Hematopoietic multipotent progenitor cell treated with erythropoietin and hydrocortisone succinate and interleukin-3 and kit ligand, for 4 days (in vitro differentiated cells): ENCODE measurements around the gene PRKCD.

ENCODE experiments used
- DNase-seq: peaks from one replicate; pipeline ENCODE4 v3.0.0-alpha.2; 2015

The PRKCD gene

DNA sequence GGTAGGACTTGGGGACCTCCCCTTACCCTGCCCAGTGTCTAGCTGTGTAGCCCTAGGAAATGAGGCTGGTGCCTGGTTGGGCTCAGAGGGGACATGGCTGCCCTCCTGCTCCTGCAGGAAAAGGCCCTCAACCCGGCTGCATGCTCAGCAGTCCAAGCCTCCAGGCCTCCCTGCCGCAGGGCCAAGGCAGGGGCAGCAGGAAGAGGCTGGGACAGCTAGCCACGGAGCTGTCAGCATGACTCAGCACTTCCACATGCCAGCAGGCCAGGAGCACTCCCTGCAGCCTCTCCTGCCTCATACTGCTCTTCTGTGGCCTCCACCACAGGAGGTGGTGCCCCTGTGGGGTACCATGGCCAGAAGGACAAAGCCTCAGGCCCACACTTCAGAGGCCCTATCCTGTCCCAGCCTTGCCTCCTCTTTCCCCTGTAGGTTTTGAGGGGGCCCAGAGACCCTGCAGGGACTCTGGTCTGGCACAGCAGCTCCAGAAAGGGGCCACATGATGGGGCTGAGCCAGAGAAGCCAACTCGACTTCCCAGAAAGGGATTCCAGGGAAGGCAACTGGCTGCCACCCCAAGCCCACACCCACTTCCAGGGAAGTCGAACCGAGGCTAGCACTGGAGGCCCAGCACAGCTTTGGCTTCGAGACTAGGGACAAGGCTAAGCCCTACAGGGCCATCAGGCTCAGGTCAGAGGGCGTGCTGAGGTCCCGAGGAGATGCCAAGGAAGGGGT is 75.3 kb downstream of the PRKCD start:
- peak; percentile 90 for DNase-seq

DNA sequence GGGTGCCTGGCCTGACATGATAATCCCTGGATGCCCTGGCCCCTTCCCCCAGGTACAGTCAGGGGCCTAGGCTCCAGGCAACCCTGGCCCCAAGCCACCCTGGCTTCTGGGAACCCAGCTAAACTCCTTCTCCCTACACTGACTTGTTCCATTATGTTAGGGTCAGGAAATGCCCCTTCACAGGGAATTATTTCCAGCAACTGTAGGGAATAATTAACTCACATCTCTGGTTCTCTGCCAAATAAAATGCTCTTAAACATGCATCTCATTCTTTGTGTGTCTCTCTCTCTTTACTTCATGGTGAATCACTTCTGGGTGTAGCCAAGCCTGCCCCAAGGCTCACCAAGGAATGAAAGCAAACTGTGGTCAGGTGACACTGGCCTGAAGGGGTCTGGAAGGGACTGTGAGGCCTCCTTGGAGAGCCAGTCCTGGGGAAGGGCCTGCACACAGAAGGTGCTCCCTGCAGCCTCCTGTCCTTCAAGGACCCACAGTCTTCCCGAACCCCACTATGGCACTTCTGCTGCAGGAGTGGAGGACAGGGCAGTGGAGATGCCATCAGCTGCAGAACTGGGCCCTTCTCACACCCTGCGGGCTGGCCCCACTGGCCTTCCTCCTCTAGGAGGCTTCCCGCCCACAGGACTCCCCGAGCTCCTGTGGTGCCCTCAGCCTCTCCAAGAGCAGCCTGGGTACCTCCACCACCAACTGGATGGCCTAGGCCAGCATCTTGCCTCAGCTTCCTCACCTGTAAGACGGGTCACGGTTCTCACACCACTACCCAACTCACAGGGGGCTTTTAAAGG is 77.2 kb downstream of the PRKCD start:
- DNase-seq = no peak

- no peak for DNase-seq
Observed at GRCh38 chr3:53238886-53239285, 77.9 kb downstream of the PRKCD start.

DNA sequence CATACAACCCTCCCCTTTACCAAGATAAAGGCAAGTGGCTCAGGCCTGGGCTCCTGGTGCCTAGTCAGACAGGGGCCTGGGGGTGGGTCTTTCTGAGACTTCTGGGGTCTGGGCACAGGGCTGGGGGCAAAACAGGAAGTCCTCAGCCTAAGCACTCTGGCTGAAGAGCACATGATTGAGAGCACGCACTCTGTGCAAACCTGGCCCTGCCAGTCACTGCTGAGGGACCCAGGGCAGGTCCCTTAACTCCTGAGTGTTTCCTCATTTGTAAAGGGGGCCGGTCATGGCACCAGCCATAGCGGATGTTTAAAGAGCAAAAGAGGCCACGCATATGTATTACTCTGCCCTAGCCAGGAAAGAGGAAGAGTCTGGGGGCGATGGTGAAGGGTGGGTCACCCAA is 78.8 kb downstream of the PRKCD start:
- DNase-seq = no peak

DNA sequence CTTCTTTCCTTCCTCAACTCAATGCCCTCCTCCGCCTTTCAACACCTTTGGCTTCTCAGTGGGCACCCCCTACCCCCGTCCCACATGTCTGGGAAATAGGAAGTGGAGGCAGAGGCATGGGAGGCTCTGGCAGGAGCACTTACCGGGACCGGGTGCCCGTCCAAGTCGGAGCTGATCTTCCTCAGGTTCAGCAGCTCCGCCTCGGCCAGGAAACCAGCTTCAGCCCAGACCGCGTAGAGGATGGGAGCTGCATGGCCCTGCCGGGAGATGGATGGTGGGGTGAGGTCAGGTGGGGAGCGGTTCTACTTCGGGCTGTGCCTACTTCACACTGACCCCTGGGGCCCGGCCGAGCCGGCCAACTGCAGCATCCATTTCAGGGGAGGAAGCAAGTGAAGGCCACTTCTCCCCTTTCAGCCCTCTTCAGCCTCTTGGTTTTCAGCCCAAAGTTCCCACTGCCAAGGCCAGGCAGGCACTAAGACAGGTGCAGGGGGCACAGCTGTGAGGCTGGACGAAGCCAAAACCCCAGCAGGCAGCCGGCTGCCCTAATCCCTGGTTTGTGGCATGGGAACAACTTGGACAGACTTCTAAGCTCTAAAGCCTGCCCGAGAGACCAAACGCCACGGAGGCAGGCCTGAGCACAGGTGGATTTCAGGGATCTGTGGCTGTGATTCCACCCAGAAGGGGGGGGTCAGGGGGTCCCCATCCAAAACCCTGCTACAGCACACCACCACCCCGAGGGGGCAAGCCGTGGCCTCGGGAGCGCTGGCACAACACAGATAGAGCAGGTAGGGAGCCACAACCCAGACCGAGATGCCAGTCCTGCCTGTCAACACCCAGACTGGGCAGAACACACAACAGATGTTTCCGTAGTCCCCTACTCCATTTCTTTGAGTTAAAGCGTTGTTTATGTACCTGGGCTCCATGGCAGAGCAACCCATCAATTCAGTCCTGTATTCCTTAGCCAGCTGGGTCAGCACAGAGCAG is 80.3 kb downstream of the PRKCD start:
- DNase-seq = no peak

DNA sequence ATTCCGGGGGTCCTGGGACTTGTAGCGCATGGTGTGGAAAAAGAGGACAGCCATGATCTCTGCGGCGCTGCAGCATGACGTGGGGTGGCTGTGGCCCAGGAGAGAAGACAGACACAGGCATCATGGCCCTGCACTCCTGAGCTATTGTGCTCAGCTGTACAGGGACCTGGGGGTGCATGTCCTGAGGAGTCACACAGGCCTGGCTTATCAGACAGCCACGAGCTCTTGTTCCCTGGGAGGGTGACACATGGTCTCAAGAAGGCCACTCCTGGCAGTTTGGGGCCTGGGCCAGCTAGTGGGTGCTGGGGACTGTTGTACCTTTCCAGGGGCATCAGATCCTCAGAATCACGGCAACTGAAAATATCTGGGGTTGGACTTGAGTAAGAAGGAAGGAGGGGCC is 81.1 kb downstream of the PRKCD start:
- peak; percentile 60 for DNase-seq
